Activated CD4-positive, alpha-beta memory T cell treated with anti-CD3 and anti-CD28 coated beads, Interleukin-2, amount 10 ng/mL, durations not matched to agents 7 days and 5 days (primary cell): Measurements from ENCODE around the gene KCTD20. TPM values are rescaled to one million over a fixed set of nuclear protein-coding genes. Genes with fewer than 3 reads are reported as not detected.

ENCODE experiments used
- CTCF ChIA-PET: fragments of 350-600 bp; sonication (Branson Sonifier 250); formaldehyde crosslinking; loops from one replicate; lab custom pipeline; 2021; ENCODE audit warnings: antibody characterized with exemption, inconsistent platforms; lab: Charles Lee
- POLR2A ChIA-PET: fragments of 350-600 bp; sonication (Branson Sonifier 250); formaldehyde crosslinking; loops from one replicate; lab custom pipeline; 2021; ENCODE audit warnings: antibody characterized with exemption; lab: Charles Lee
- DNase-seq: peaks from one replicate; pipeline ENCODE4 v3.0.0-alpha.2; 2020
- H3K27ac Mint-ChIP-seq: one replicate; pipeline ENCODE4 v1.8.0; 2021; ENCODE audit warnings: mild to moderate bottlenecking, mixed read lengths
- H3K27me3 Mint-ChIP-seq: one replicate; pipeline ENCODE4 v1.8.0; 2021; ENCODE audit warnings: mixed read lengths
- H3K36me3 Mint-ChIP-seq: one replicate; pipeline ENCODE4 v1.8.0; 2021; ENCODE audit warnings: low read depth, mixed read lengths
- H3K4me1 Mint-ChIP-seq: one replicate; pipeline ENCODE4 v1.8.0; 2021; ENCODE audit warnings: mixed read lengths
- H3K4me3 Mint-ChIP-seq: one replicate; pipeline ENCODE4 v1.8.0; 2021; ENCODE audit warnings: mild to moderate bottlenecking, mixed read lengths
- H3K9me3 Mint-ChIP-seq: one replicate; pipeline ENCODE4 v1.8.0; 2021; ENCODE audit warnings: mixed read lengths
- total RNA-seq, 2 experiments: library from RNA; stranded (reverse); gene quantifications; one replicate each; pipeline ENCODE4 v1.2.3, GENCODE V29; 2021

Gene KCTD20
- total RNA-seq, 2 experiments from 2014 or later: 60.7 to 63.6 TPM

DNA sequence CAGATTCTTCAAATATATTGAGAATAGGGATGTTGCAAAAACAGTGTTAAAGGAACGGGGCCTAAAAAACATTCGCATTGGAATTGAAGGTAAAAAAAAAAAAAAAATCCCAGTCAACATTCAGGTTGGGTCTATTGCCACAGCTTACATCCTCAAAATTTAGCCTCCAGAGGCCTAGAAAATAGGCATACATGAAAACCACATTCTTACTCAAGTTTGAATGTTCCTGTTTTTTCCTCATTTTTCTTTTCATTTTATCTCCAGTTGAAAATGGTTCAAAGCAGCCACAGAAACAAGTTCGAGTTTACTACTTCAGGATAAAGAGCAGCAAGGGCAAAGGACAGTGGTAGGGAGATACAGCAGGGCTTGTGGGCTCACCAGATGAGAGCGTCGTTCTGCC lies 41.9 kb downstream of the KCTD20 start:
- CTCF ChIA-PET: interaction anchor here (0.6 to 0.7 kb wide), 2 partner anchors 55 to 893 kb away, joined by 3 read pairs; no protein-coding TSS in a partner anchor
- peaks cover 80% of the 10 kb centered on the region for H3K36me3 Mint-ChIP-seq

DNA sequence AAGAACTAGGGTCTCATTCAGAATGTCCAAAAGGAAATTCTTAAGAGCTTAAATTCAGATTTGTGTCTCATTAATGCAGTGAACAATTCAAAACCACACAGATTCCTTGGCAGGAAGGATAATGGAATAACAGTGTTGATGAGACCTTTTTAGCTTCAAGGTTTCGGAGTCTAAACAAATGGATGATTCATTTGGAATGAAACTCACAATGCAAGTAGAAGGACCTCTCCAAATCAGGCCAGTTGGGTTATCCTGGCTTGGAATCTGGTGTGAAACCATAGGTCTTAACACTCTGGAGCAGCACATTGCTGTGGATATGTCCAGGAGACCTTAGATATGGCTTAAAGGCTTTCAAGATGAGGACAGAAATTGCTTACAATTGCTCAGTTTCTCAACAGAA lies 44.9 kb downstream of the KCTD20 start:
- H3K27ac Mint-ChIP-seq: no peak overlapping the region
- ChIA-PET POLR2A (interaction anchor here (1.1 to 1.5 kb wide), 2 partner anchors 19 to 53 kb away, joined by 3 to 4 read pairs; no protein-coding TSS in a partner anchor), CTCF (interaction anchor here (1.5 kb wide), 1 partner anchor 92 kb away, joined by 4 read pairs; no protein-coding TSS in a partner anchor)
- peaks cover 80% of the 10 kb centered on the region for H3K36me3 Mint-ChIP-seq
- no peak overlapping the region for H3K4me3 Mint-ChIP-seq
- no peak for DNase-seq
- H3K4me1 Mint-ChIP-seq: peaks cover 3% of the 10 kb centered on the region
- H3K9me3 Mint-ChIP-seq: no peaks in the 10 kb centered on the region
- no peaks in the 10 kb centered on the region for H3K27me3 Mint-ChIP-seq

More for the DNA sequence above, 41.9 kb downstream of the KCTD20 start:
- POLR2A ChIA-PET: no interaction called here
- Mint-ChIP-seq H3K4me1 (no peaks in the 10 kb centered on the region), H3K27me3 (no peaks in the 10 kb centered on the region), H3K27ac (no peak overlapping the region), H3K4me3 (no peak overlapping the region), H3K9me3 (no peaks in the 10 kb centered on the region)
- no peak for DNase-seq

DNA sequence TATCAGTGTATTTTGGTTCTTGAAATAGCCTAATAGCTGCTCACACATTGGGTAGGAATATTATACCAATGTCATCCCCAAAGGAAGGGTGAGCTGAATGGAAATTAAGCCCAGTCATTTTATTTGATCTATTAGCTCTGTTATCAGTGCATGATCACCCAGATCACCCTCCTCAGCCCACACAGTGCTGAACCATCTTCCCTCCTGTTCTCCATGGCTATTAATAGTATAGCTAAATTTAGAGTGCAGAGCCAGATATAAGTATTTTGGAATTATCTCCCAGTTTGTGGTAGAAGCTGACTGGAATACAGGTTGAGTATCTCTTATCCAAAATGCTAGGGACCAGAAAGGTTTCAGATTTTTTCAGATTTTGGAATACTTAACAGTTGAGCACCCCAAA lies 45.4 kb downstream of the KCTD20 start:
- no peak overlapping the region for H3K27ac Mint-ChIP-seq
- H3K36me3 Mint-ChIP-seq: peaks cover 86% of the 10 kb centered on the region
- CTCF ChIA-PET: interaction anchor here (1.1 to 1.5 kb wide), 2 partner anchors 91 to 127 kb away, joined by 3 to 4 read pairs; no protein-coding TSS in a partner anchor
- no peak overlapping the region for H3K4me3 Mint-ChIP-seq
- DNase-seq: no peak
- H3K27me3 Mint-ChIP-seq: no peaks in the 10 kb centered on the region
- peaks cover 4% of the 10 kb centered on the region for H3K4me1 Mint-ChIP-seq
- POLR2A ChIA-PET: interaction anchor here (1.1 to 1.5 kb wide), 3 partner anchors 18 to 53 kb away, joined by 3 to 4 read pairs (median 3); no protein-coding TSS in a partner anchor
- H3K9me3 Mint-ChIP-seq: no peaks in the 10 kb centered on the region

DNA sequence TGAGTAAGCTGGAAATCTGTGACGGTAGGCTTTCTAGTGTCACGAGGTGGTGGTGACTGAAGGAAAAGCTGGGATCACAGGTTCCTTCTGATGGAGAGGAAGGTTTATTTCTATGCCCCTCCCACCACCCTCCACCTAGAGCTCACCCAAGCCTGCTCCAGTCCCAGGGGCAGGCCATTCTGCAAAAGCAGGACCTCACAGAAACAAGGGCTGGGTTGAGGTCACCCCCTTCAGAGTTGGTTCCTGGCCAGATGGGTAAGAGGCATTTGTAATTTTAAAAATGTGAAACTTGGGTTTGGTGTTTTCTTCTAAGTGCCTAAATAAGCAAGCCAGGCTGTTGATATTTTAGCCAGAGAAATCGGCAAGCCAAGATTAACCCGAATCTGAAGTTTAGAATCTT lies 46.6 kb downstream of the KCTD20 start:
- H3K36me3 Mint-ChIP-seq: peaks cover 87% of the 10 kb centered on the region
- no peaks in the 10 kb centered on the region for H3K27me3 Mint-ChIP-seq
- DNase-seq: no peak
- CTCF ChIA-PET: interaction anchor here (1.5 kb wide), 1 partner anchor 90 kb away, joined by 4 read pairs; no protein-coding TSS in a partner anchor
- no peak overlapping the region for H3K27ac Mint-ChIP-seq
- peaks cover 16% of the 10 kb centered on the region for H3K4me1 Mint-ChIP-seq
- POLR2A ChIA-PET: interaction anchor here (1.5 kb wide), 1 partner anchor 17 kb away, joined by 3 read pairs; no protein-coding TSS in a partner anchor
- H3K9me3 Mint-ChIP-seq: no peaks in the 10 kb centered on the region
- H3K4me3 Mint-ChIP-seq: no peak overlapping the region

DNA sequence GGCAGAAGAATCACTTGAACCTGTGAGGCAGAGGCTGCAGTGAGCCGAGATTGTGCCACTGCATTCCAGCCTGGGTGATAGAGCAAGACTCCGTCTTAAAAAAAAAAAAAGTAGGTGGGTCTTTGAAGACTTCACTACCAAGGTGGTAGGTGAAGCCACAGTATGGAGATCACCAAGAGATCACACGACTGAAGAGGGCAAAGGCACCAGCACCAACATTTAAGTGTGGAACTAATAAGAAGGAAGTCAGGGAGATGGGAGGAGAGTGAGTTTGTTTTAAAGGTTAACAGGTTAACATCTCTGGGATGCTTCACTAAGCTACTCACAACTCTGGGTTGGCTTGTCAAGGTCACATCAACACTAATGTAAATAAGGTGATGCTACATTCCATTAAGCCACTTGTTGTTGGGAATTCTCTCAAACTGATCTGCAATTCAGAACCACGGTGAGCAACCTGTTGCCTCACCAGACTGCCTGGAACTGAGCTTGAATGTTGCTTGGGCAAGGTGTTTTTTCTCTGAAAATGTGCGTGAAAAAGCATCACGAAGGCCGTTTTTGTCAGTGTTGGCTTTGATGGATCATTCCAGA lies 48.7 kb downstream of the KCTD20 start:
- Mint-ChIP-seq H3K4me1 (peaks cover 25% of the 10 kb centered on the region), H3K36me3 (peaks cover 88% of the 10 kb centered on the region), H3K27ac (no peak overlapping the region), H3K9me3 (no peaks in the 10 kb centered on the region), H3K27me3 (no peaks in the 10 kb centered on the region), H3K4me3 (no peak overlapping the region)
- POLR2A ChIA-PET: interaction anchor here (1.3 kb wide), 1 partner anchor 28 kb away, joined by 3 read pairs; no protein-coding TSS in a partner anchor
- DNase-seq: no peak
- CTCF ChIA-PET: no interaction called here

DNA sequence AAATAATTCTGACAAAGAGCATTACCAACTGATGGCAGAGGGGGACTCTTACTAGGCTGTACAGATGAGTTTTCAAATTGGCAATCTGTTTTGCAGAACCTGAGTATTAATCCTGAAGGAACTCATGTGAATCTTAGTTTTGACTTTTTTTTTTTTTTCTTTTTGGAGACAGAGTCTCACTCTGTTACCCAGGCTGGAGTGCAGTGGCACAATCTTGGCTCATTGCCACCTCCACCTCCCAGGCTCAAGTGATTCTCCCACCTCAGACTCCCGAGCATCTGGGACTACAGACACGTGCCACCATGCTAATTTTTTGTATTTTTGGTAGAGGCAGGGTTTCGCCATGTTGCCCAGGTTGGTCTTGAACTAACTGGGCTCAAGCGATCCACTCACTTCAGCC lies 49.3 kb downstream of the KCTD20 start:
- Mint-ChIP-seq H3K4me3 (no peak overlapping the region), H3K9me3 (no peaks in the 10 kb centered on the region), H3K36me3 (peaks cover 88% of the 10 kb centered on the region), H3K27me3 (no peaks in the 10 kb centered on the region), H3K4me1 (peaks cover 25% of the 10 kb centered on the region), H3K27ac (no peak overlapping the region)
- CTCF ChIA-PET: interaction anchor here (1.3 kb wide), 1 partner anchor 87 kb away, joined by 3 read pairs; no protein-coding TSS in a partner anchor
- DNase-seq: no peak
- POLR2A ChIA-PET: interaction anchor here (1.1 to 1.3 kb wide), 2 partner anchors 27 to 345 kb away, joined by 3 read pairs; no protein-coding TSS in a partner anchor

DNA sequence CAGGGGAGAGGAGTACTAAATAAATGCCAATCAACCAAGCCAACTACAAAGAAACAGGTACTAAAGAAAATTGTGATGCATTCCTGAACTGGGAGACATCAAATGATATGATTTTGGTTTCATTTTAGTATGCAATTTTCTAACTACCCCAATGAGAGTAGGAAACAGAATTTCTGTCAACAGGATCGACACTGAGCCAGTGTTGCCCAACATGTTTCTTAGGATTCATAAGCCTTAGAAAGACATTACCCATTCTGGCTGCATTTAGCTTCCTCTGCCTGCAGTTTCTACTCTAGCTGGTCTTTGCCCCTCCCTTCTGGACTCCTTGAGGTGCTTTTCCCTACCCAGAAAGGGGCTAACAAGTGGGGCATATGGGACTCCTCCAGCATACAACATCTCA lies 49.8 kb downstream of the KCTD20 start:
- Mint-ChIP-seq H3K4me1 (peaks cover 25% of the 10 kb centered on the region), H3K9me3 (no peaks in the 10 kb centered on the region), H3K36me3 (peaks cover 88% of the 10 kb centered on the region), H3K4me3 (no peak overlapping the region), H3K27me3 (no peaks in the 10 kb centered on the region), H3K27ac (no peak overlapping the region)
- ChIA-PET POLR2A (interaction anchor here (1.1 kb wide), 1 partner anchor 345 kb away, joined by 3 read pairs; no protein-coding TSS in a partner anchor), CTCF (interaction anchor here (1.3 kb wide), 1 partner anchor 87 kb away, joined by 3 read pairs; no protein-coding TSS in a partner anchor)
- DNase-seq: no peak

DNA sequence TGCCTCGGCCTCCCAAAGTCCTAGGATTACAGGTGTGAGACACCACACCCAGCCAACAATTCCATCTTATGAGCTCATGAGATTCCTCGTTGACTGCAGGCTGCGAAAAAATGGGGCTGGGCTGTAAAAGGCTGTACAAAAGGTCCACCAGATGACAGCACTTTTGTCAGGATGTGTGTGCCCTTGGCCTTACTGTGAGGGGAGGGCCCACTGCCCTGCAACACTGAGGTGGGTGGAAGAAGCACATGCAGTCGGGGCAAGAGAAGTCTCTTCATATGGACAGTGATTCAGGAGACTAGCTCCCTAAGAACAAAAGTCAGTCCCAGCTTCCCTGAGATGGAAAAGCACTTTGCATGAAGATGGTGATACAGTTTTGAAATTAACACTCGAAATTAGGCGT lies 50.5 kb downstream of the KCTD20 start:
- Mint-ChIP-seq H3K27ac (peak overlapping the region; percentile 27), H3K27me3 (no peaks in the 10 kb centered on the region), H3K4me1 (peaks cover 25% of the 10 kb centered on the region), H3K4me3 (no peak overlapping the region), H3K9me3 (no peaks in the 10 kb centered on the region), H3K36me3 (peaks cover 83% of the 10 kb centered on the region)
- ChIA-PET CTCF (interaction anchor here (1.3 kb wide), 1 partner anchor 86 kb away, joined by 3 read pairs; no protein-coding TSS in a partner anchor), POLR2A (interaction anchor here (1.1 kb wide), 1 partner anchor 344 kb away, joined by 3 read pairs; no protein-coding TSS in a partner anchor)
- DNase-seq: no peak

DNA sequence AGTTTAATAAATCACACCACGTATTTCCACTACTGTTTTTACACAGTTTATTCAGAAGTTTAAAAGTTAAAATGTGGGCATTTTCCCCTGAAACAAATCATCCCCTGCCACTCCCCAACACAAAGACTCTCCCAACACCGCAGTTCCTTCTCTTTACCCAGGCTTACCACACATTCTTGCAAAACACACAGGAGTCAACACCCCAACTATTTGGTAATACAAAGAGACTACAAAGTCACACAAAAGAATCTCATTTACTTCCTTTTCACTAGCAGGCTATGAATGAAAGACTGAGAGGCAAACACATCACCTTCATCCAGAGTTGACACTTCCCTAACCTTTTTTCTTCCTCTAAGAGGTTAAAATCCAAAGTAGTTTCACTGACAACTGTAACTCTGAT lies 51.1 kb downstream of the KCTD20 start:
- POLR2A ChIA-PET: no interaction called here
- Mint-ChIP-seq H3K4me3 (no peak overlapping the region), H3K27ac (peak overlapping the region; percentile 5), H3K36me3 (peaks cover 81% of the 10 kb centered on the region), H3K4me1 (peaks cover 29% of the 10 kb centered on the region), H3K9me3 (no peaks in the 10 kb centered on the region), H3K27me3 (no peaks in the 10 kb centered on the region)
- DNase-seq: no peak
- CTCF ChIA-PET: no interaction called here

DNA sequence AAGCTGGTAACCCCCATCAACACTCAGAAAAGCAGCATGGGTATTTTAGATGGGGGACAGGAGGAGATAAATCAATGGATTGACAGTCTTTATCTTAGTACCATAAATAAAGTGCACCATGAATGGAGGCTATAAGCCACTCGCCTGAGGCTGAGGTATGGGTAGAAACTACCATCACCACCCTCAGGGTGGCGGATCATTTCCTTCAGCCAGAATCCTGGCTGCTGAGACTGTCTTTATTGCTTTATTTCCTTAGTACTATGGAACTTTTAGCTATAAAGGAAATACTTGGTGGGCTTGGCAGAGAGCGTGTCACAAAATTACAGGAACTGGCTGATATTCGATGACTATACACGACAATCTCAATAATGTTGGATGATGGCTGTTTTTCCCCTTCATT lies 52.3 kb downstream of the KCTD20 start:
- H3K4me3 Mint-ChIP-seq: no peak overlapping the region
- ChIA-PET POLR2A (no interaction called here), CTCF (interaction anchor here (1.2 kb wide), 1 partner anchor 12 kb away, joined by 4 read pairs; no protein-coding TSS in a partner anchor)
- H3K9me3 Mint-ChIP-seq: no peaks in the 10 kb centered on the region
- peaks cover 30% of the 10 kb centered on the region for H3K4me1 Mint-ChIP-seq
- H3K27ac Mint-ChIP-seq: no peak overlapping the region
- DNase-seq: no peak
- no peaks in the 10 kb centered on the region for H3K27me3 Mint-ChIP-seq
- H3K36me3 Mint-ChIP-seq: peaks cover 81% of the 10 kb centered on the region

DNA sequence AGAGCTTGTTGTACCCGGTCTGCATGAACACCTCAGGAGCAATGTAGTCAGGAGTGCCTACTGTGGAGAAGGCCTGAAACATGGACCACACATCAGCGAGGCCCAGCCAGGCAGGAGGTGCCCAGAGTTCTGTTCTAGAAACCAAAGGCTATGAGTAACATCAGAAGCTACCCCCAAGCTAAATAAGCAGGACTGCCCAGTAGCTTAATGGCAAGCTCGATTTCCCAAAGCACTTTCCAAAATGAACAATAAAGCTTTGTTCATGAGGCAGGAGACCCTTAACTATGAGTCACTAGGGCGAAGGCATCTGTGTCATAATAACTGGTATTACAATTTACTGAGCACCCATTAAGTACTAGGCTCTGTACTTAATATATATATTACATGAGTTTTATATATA lies 57.1 kb downstream of the KCTD20 start:
- Mint-ChIP-seq H3K9me3 (no peaks in the 10 kb centered on the region), H3K27ac (no peak overlapping the region), H3K4me1 (peaks cover 10% of the 10 kb centered on the region), H3K27me3 (no peaks in the 10 kb centered on the region), H3K36me3 (peaks cover 67% of the 10 kb centered on the region), H3K4me3 (no peak overlapping the region)
- ChIA-PET POLR2A (interaction anchor here (1.2 kb wide), 1 partner anchor 97 kb away, joined by 4 read pairs; no protein-coding TSS in a partner anchor), CTCF (no interaction called here)
- no peak for DNase-seq

DNA sequence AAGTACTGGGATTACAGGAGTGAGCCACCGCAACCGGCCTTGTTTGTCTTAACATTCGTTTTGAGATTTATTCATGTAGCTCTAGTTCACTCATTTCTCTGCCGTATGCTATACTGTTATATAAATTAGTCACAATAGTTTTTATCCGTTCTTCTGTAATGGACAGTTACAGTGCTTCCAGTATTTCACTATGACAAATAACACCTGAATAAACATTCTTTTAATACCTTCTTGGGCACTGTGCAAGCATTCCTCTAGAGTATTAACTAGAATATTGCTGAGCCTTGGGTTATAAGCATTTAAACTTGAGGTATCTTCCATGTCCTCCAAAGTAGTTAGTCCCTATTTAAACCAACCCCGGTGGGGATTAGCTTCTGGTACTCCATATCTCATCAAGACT lies 58.9 kb downstream of the KCTD20 start:
- CTCF ChIA-PET: interaction anchor here (0.6 to 1.1 kb wide), 2 partner anchors 11 to 61 kb away, joined by 4 read pairs; no protein-coding TSS in a partner anchor
- no peak overlapping the region for H3K4me3 Mint-ChIP-seq
- POLR2A ChIA-PET: no interaction called here
- DNase-seq: no peak
- no peaks in the 10 kb centered on the region for H3K9me3 Mint-ChIP-seq
- peaks cover 67% of the 10 kb centered on the region for H3K36me3 Mint-ChIP-seq
- no peaks in the 10 kb centered on the region for H3K27me3 Mint-ChIP-seq
- peaks cover 16% of the 10 kb centered on the region for H3K4me1 Mint-ChIP-seq
- no peak overlapping the region for H3K27ac Mint-ChIP-seq

DNA sequence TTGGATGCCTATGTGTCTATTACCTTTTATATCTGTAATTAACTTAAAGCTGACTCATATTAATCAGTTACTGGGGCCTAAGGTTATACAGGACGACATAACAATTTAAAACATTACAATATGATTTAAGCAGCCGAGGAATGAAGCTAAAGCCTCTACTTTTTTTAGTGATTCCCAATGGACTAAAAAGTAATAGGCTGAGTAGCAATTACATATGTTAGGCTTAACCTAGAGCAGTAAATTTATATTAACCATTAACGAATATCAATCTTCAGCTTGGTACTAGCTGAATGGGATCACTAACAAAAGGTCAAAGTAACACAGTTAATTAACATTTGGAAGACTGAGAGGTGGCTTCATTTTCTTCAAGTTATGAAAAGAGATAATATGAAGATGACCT lies 61.4 kb downstream of the KCTD20 start:
- H3K4me1 Mint-ChIP-seq: peaks cover 18% of the 10 kb centered on the region
- no peak for DNase-seq
- ChIA-PET POLR2A (interaction anchor here (1.4 kb wide), 1 partner anchor 60 kb away, joined by 3 read pairs; no protein-coding TSS in a partner anchor), CTCF (interaction anchor here (0.6 to 1.5 kb wide), 3 partner anchors 16 to 624 kb away, joined by 3 to 6 read pairs (median 3); no protein-coding TSS in a partner anchor)
- H3K4me3 Mint-ChIP-seq: no peak overlapping the region
- no peak overlapping the region for H3K27ac Mint-ChIP-seq
- H3K27me3 Mint-ChIP-seq: no peaks in the 10 kb centered on the region
- H3K9me3 Mint-ChIP-seq: no peaks in the 10 kb centered on the region
- peaks cover 71% of the 10 kb centered on the region for H3K36me3 Mint-ChIP-seq
